Activated CD8-positive, alpha-beta memory T cell treated with anti-CD3 and anti-CD28 coated beads, Interleukin-2, amount 50 U/mL, for 24 hours (primary cell): ENCODE results near the gene CYP17A1.
"Not testable (repeated sequence)": the region's sequence is repeated elsewhere in the genome, so short reads cannot be mapped to it uniquely, and the experiment has no call there.

Experiments
- DNase-seq: peaks from one replicate; pipeline ENCODE4 v3.0.0-alpha.2; 2020; ENCODE audit errors: extremely low read depth

CYP17A1 gene, protein sequence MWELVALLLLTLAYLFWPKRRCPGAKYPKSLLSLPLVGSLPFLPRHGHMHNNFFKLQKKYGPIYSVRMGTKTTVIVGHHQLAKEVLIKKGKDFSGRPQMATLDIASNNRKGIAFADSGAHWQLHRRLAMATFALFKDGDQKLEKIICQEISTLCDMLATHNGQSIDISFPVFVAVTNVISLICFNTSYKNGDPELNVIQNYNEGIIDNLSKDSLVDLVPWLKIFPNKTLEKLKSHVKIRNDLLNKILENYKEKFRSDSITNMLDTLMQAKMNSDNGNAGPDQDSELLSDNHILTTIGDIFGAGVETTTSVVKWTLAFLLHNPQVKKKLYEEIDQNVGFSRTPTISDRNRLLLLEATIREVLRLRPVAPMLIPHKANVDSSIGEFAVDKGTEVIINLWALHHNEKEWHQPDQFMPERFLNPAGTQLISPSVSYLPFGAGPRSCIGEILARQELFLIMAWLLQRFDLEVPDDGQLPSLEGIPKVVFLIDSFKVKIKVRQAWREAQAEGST

GRCh38 chr10:102837230-102837721 is at the start of gene CYP17A1:
CYP17A1 (minus strand) TSS chr10:102837413; CDS start chr10:102837361, 52 bp downstream.
- DNase-seq: no peak

GRCh38 chr10:102880256-102880655 is 43.0 kb upstream of the CYP17A1 start:
- no peak for DNase-seq

DNA sequence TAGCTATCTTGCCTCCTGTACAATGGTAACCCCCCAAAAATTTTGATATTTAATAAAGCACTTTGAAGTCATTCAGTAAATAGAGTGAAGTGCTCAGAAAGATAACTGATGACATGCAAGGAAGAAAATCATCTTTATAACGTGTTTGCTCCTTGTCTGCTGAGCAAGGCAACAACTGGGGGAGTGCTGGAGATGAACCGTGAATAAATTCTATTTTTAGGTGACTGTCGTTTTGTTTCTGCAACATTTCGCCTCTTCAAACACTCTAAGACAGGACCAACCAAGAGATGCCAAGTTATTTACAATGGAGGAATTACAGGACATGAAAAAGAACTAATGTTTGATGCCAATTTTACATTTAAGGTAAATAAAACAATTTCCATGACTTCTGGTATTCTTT is 41.4 kb upstream of the CYP17A1 start:
- no peak for DNase-seq

DNA sequence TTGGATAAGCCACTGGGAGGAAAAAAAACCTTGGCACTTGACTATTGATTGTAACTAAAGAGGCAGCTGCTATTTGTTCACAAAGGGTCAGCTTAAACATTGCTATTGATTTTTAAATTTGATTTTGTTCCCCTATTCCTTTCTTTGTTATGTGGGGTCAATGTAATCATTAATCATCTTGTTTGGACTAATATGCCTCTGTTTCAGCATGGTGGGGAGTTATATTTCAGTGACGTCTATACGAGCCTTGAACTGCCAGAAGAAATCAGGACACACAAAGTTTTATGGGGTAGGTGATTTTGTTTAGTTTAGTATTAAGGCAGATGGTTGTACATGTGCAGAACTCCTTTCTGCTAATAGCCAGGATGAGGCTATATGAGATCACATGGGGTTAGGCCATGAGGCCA is 39.5 kb upstream of the CYP17A1 start:
- no peak for DNase-seq

- no peak for DNase-seq
These were observed 35.0 kb upstream of the CYP17A1 start for GRCh38 chr10:102872163-102872562.

- no peak for DNase-seq
These were observed 33.0 kb upstream of the CYP17A1 start for GRCh38 chr10:102870221-102870620.

GRCh38 chr10:102869258-102870198 is 32.3 kb upstream of the CYP17A1 start, which contains the start of gene AS3MT:
AS3MT (plus strand) TSS chr10:102869470; CDS start chr10:102869593, 123 bp downstream.
- no peak for DNase-seq

DNA sequence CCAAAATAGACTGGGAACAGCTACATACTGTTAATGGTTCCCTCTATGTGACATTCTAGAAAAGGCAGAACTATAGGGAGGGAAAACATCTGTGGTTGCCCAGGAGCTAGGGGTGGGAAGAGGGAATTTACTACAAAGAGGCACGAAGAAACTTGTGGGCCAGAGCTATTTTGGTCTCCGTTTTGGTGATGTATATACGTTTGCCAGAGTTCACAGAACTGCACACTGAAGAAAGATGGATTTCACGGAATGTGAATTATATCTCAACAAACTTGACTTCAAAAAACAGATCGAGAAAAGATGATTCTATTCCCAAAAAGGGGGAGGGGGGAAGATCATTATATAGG is 31.7 kb upstream of the CYP17A1 start:
- no peak for DNase-seq

DNA sequence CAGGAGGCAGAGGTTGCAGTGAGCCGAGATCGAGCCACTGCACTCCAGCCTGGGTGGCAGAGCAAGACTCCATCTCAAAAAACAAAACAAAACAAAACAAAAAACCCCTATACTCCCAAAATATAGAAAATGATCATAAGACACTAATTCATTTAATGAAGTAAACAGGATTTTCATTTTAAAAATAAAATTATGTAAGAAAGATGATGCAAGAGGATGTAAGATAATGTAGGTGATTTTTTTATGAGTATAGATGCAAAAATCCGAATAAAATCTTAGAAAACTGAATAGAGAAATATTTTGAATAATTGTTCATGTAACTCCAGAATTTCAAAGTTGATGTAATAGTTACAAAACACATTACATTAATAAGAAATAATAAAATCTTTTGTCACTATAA is 28.4 kb upstream of the CYP17A1 start:
- DNase-seq: no peak

- no peak for DNase-seq
These were observed 26.4 kb upstream of the CYP17A1 start for GRCh38 chr10:102863660-102864059.

- DNase-seq: no peak
These were observed 22.7 kb upstream of the CYP17A1 start for GRCh38 chr10:102859911-102860310.

- DNase-seq: no peak
These were observed 19.7 kb upstream of the CYP17A1 start for GRCh38 chr10:102856758-102857424.

DNA sequence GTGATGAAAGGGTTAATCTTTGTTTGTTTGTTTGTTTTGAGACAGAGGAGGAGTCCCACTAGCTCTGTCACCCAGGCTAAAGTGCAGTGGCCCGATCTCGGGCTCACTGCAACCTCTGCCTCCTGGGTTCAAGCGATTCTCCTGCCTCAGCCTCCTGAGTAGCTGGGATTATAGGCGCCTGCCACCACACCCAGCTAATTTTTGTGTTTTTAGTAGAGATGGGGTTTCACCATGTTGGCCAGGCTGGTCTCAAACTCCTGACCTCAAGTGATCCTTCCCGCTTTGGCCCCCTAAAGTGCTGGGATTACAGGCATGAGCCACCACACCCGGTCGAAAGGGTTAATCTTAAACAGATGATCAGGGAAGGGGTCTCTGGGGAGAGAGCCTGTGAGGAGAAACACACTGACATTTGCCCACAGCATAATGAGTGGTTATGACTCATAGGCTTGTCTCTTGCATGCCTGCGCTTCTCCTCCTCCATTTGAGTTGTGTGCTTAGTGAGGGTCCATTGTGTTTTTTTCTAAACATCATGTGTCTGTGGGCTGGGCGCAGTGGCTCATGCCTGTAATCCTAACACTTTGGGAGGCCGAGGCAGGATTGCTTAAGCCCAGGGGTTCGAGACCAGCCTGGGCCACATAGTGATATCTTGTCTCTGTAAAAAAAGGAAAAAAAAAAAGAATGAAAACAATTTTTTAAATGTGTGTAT is 18.7 kb upstream of the CYP17A1 start:
- not testable (repeated sequence) for DNase-seq

- DNase-seq: not testable (repeated sequence)
These were observed 16.0 kb upstream of the CYP17A1 start for GRCh38 chr10:102853237-102853636.

- DNase-seq: no peak
These were observed 12.9 kb upstream of the CYP17A1 start for GRCh38 chr10:102850025-102850518.

DNA sequence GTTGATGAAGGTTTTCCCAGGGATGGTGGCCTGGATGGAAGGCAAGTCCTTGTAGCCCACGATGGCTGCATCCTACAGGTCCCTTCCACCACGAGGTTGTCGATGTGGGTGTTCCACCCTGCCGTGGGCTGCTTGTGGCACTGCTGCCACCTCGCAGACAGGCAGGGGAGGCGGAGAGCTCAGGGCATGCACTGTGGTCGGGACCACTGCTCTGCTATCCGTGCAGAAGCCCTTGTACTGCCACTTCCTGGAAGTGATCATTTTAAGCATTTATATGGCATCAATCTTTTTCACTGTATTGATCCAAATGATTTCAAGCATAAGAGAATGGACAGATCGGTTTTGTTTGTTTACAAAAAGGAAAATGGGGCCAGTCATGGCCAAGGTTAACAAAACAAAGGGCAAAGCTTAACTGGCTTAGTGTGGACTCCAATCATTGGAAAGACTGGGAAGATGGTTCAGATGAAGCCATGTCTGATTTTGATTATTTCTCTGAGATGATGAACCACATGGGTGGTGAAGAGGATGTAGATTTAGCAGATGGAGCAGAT is 8.2 kb upstream of the CYP17A1 start:
- no peak for DNase-seq

DNA sequence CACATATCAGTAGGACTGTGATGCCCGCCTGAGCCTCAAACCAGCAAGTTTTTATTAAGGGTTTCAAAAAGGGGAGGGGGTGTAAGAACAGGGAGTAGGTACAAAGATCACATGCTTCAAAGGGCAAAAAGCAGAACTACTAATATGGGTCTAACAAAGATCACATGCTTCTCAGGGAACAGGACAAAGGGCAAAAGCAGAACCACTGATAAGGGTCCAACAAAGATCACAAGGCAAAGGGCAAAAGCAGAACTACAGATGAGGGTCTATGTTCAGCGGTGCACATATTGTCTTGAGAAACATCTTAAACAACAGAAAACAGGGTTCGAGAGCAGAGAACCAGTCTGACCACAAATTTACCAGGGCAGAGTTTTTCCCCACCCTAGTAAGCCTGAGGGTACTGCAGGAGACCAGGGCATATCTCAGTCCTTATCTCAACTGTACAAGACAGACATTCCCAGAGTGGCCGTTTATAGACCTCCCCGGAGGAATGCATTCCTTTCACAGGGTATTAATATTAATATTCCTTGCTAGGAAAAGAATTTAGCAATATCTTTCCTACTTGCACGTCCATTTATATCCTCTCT is 7.1 kb upstream of the CYP17A1 start:
- not testable (repeated sequence) for DNase-seq

DNA sequence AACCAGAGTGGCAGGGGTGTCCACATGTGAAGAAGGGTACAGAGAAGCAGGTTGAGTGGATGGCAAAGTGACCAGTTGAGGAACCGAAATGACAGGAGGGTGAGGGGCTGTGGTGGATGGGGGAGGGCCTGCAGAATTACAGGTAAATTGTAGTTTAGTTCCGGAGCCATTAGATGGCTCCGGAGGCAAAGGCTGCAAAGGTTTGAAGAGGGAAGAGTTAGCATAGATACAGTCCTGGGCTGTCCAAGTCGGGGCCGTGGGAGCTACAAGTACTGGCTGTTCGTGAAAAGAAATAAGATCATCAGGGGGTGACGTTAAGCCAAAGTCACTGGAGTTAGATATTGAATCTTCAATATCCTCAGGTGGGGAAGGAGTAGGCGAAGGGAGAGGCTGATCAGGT is 5.9 kb upstream of the CYP17A1 start:
- DNase-seq: not testable (repeated sequence)

DNA sequence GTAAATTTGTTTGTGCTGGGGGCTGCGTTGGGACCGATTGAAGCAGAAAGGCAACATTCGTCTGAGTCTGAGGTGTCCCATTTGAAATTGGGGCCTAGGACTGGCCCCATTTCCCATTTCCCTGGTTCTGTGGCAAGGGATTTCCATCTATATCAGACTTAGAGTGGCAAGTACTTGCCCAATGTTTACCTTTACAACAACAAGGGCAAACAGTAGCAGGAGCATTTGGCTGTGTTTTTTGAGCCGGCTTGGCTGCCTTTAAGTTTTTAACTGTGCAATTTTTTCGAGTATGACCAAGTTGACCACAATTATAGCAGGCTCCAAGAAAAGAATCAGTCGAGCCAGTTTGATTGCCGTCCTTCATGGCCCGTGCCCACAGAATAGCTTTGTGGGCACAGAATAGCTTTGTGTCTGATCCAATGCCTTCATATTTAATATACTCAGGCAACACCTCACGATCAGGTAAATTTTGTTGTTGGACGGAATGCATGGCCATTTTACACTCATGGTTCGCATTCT is 4.7 kb upstream of the CYP17A1 start:
- DNase-seq: no peak
